Activated B cell treated with CpG ODN at 0.5 μM for 24 hours (primary cell): ENCODE data around the gene WWC1. TPM values are rescaled to one million over a fixed set of nuclear protein-coding genes. Genes with fewer than 3 reads are reported as not detected.

Source experiments
- ATAC-seq: fragments of 200-7000 bp; cut with Tn5 transposase; one replicate; pipeline ENCODE4 v1.10.0; 2021; ENCODE audit warnings: low read depth, mild to moderate bottlenecking, moderate library complexity
- CTCF ChIA-PET: fragments of 350-600 bp; sonication (Branson Sonifier 250); formaldehyde crosslinking; loops from one replicate; lab custom pipeline; 2021; ENCODE audit warnings: antibody characterized with exemption; lab: Charles Lee
- POLR2A ChIA-PET: fragments of 350-600 bp; sonication (Branson Sonifier 250); formaldehyde crosslinking; loops from one replicate; lab custom pipeline; 2021; ENCODE audit warnings: antibody characterized with exemption; lab: Charles Lee
- DNase-seq: peaks from one replicate; pipeline ENCODE4 v3.0.0; 2022
- H3K27ac Mint-ChIP-seq: one replicate; pipeline ENCODE4 v1.8.0; 2020; ENCODE audit warnings: mixed read lengths
- H3K27me3 Mint-ChIP-seq: one replicate; pipeline ENCODE4 v1.8.0; 2021; ENCODE audit warnings: mixed read lengths
- H3K36me3 Mint-ChIP-seq: one replicate; pipeline ENCODE4 v1.8.0; 2021; ENCODE audit warnings: low read depth, mixed read lengths
- H3K4me1 Mint-ChIP-seq: one replicate; pipeline ENCODE4 v1.8.0; 2021; ENCODE audit warnings: mixed read lengths
- H3K4me3 Mint-ChIP-seq: one replicate; pipeline ENCODE4 v1.8.0; 2020; ENCODE audit warnings: mild to moderate bottlenecking, mixed read lengths
- H3K9me3 Mint-ChIP-seq: one replicate; pipeline ENCODE4 v1.8.0; 2020; ENCODE audit warnings: mixed read lengths
- intact Hi-C: fragments of 100-400 bp; cut with micrococcal nuclease; formaldehyde crosslinking; loops from one replicate; pipeline ENCODE4 v1.15.1; 2024
- total RNA-seq: library from RNA; stranded (reverse); gene quantifications from 2 replicates; pipeline ENCODE4 v1.2.3, GENCODE V29; 2022
- TF ChIP-seq, protein P1 (sequence below): fragments of 200-600 bp; IDR thresholded peaks from one replicate; pipeline ENCODE4 v1.8.0; 2022; ENCODE audit warnings: antibody characterized with exemption, mild to moderate bottlenecking

WWC1 gene
- total RNA-seq, 1 donor from 2014 or later: 2.0 TPM

DNA sequence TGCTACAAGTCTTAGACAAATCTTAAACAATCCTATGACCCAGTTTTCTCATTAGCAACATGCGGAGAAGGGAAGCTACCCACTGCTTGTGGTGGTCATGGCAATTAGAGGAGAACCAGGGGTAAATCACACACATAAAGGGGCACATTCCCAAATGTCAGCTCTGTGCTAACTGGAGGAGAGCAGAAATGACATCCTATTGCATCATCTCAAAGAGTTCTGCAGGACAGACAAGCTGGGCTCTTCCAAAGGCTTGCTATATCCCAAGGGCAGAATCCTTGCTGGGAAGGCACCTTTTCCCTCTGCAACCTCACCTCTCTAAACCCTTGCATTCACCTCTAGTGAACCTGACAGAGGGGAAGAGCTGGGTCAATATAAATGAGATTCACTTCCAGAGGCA lies 17.0 kb upstream of the WWC1 start:
- ChIA-PET POLR2A (no interaction called here), CTCF (no interaction called here)
- intact Hi-C loops: no loop called here
- H3K9me3 Mint-ChIP-seq: no peaks in the 10 kb centered on the region
- no peaks in the 10 kb centered on the region for H3K36me3 Mint-ChIP-seq
- no peaks in the 10 kb centered on the region for H3K4me1 Mint-ChIP-seq
- DNase-seq (no peak), ATAC-seq (no peak)
- peaks cover 13% of the 10 kb centered on the region for H3K27me3 Mint-ChIP-seq
- no peak overlapping the region for H3K4me3 Mint-ChIP-seq
- no peak overlapping the region for H3K27ac Mint-ChIP-seq
- TF ChIP-seq, protein P1, sequence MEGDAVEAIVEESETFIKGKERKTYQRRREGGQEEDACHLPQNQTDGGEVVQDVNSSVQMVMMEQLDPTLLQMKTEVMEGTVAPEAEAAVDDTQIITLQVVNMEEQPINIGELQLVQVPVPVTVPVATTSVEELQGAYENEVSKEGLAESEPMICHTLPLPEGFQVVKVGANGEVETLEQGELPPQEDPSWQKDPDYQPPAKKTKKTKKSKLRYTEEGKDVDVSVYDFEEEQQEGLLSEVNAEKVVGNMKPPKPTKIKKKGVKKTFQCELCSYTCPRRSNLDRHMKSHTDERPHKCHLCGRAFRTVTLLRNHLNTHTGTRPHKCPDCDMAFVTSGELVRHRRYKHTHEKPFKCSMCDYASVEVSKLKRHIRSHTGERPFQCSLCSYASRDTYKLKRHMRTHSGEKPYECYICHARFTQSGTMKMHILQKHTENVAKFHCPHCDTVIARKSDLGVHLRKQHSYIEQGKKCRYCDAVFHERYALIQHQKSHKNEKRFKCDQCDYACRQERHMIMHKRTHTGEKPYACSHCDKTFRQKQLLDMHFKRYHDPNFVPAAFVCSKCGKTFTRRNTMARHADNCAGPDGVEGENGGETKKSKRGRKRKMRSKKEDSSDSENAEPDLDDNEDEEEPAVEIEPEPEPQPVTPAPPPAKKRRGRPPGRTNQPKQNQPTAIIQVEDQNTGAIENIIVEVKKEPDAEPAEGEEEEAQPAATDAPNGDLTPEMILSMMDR: no peak

DNA sequence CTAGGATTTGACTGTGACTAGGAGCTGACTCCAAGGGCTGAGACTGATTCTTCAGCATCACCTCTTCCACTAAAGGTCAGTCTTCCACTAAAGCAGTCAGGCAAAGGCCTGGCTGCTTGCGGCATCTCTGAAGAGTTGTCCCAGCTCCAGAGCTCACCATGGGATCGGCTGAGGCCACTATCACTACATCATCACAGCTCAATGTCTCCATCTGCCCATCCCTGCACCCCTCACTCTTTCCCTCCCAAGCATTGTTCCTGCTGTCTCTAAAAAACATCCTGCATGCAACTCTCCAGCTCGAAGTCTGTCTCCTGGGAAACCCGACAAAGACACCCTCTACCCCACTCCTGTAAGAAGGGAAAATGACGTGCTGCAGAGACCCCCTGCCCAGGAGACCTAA lies 15.5 kb upstream of the WWC1 start:
- no peak for DNase-seq
- ChIA-PET CTCF (no interaction called here), POLR2A (no interaction called here)
- Mint-ChIP-seq H3K4me1 (no peaks in the 10 kb centered on the region), H3K27me3 (peaks cover 8% of the 10 kb centered on the region), H3K27ac (no peak overlapping the region), H3K9me3 (no peaks in the 10 kb centered on the region), H3K4me3 (no peak overlapping the region), H3K36me3 (no peaks in the 10 kb centered on the region)
- no peak for ATAC-seq
- intact Hi-C loops: no loop called here
- TF ChIP-seq, protein P1: no peak

DNA sequence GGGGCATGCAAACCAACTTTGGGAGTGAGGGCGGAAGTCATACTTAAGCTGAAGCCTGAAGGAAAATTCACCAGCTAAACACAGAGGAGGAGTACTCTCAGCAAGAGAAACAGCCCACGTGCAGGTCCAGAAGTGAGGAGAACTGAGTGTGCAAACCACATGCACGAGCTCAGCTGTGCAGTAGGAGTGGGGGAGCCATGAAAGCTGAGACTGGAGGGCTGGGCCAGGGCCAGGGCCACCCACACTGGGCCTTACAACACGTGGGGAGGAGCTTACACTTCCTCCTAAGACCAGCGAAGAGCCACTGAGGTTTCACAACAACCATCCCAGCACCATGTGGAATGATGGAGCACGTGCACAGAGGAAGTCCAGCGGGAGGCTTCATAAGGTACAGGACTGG lies 9.3 kb upstream of the WWC1 start:
- Mint-ChIP-seq H3K4me1 (no peaks in the 10 kb centered on the region), H3K4me3 (no peak overlapping the region), H3K27ac (no peak overlapping the region), H3K36me3 (no peaks in the 10 kb centered on the region), H3K27me3 (peaks cover 2% of the 10 kb centered on the region), H3K9me3 (peaks cover 11% of the 10 kb centered on the region)
- intact Hi-C loops: no loop called here
- TF ChIP-seq, protein P1: no peak
- ATAC-seq (no peak), DNase-seq (no peak)
- POLR2A ChIA-PET: no interaction called here
- CTCF ChIA-PET: interaction anchor here (1.2 kb wide), 1 partner anchor 12 kb away, joined by 6 read pairs; no protein-coding TSS in a partner anchor

DNA sequence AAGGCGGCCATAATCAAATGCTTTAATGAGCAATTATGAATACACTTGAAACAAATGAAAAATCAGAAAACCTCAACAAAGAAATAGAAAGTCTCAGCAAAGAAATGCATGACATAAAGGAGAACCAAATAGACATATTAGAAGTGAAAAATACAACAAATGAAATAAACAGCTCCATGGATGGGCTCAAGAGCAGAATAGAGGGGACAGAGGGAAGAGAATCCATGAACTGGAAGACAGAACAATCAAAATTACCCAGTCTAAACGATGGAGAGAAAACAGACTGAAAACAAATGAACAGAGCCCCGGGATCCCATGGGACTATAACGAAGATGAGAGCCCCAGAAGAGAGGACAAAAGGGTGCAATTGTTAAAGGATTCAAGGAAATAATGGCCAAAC lies 6.6 kb upstream of the WWC1 start:
- H3K27me3 Mint-ChIP-seq: peaks cover 1% of the 10 kb centered on the region
- TF ChIP-seq, protein P1: no peak
- intact Hi-C loops: no loop called here
- CTCF ChIA-PET: no interaction called here
- no peak overlapping the region for H3K27ac Mint-ChIP-seq
- POLR2A ChIA-PET: no interaction called here
- ATAC-seq (no peak), DNase-seq (no peak)
- no peak overlapping the region for H3K4me3 Mint-ChIP-seq
- no peaks in the 10 kb centered on the region for H3K36me3 Mint-ChIP-seq
- peaks cover 11% of the 10 kb centered on the region for H3K9me3 Mint-ChIP-seq
- H3K4me1 Mint-ChIP-seq: peaks cover 6% of the 10 kb centered on the region

DNA sequence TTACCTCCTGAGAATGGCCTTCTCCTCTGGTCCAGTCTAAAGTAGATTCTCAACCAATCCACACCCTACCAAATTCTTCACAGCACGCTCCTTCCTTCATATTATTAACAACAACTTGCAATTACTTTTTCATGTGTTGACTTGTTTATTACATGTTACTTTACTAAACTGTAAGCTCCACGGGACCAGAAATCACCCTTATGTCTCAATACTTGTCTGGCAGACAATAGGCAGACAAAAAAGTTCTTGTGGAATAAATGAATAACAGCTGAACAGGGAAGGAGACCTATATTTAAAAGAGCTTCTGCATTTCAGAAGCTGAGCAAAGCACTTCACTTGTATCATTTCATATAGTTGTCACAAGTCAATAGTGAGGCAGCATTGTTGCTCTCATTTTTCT lies 5.7 kb upstream of the WWC1 start:
- peaks cover 12% of the 10 kb centered on the region for H3K4me1 Mint-ChIP-seq
- intact Hi-C loops: no loop called here
- TF ChIP-seq, protein P1: no peak
- DNase-seq (no peak), ATAC-seq (no peak)
- H3K27ac Mint-ChIP-seq: no peak overlapping the region
- CTCF ChIA-PET: no interaction called here
- H3K4me3 Mint-ChIP-seq: no peak overlapping the region
- peaks cover 11% of the 10 kb centered on the region for H3K9me3 Mint-ChIP-seq
- no peaks in the 10 kb centered on the region for H3K36me3 Mint-ChIP-seq
- H3K27me3 Mint-ChIP-seq: peaks cover 4% of the 10 kb centered on the region
- POLR2A ChIA-PET: no interaction called here
